Heart left ventricle (tissue), 16 donors: ENCODE results near the gene ANK2. TPM values are rescaled to one million over a fixed set of nuclear protein-coding genes. Genes with fewer than 3 reads are reported as not detected.
A peak's percentile ranks its signal among the peaks of the same experiment; 100 is the strongest.

Experiments used
- ATAC-seq, 4 donors: fragments of 200-7000 bp; cut with Tn5 transposase; one replicate each; pipeline ENCODE4 v1.9.1; 2020 to 2022; ENCODE audit warnings: moderate library complexity in 4 of 4, mild to moderate bottlenecking in 3 of 4, moderate number of reproducible peaks in 1 of 4
- DNase-seq, 5 donors: peaks; one replicate each; pipeline ENCODE4 v3.0.0-alpha.2; 2020
- H3K27ac ChIP-seq, 12 donors: fragments of 200-600 bp; sonication (generic) in 4 of 12; one replicate each; pipeline versions ENCODE4 v1.5.0 to v1.8.0; 2016 to 2022; ENCODE audit warnings: mild to moderate bottlenecking in 2 of 12
- H3K27me3 ChIP-seq, 9 donors: fragments of 200-600 bp; sonication (generic) in 2 of 9; one replicate each; pipeline versions ENCODE4 v1.5.1 to v1.8.0; 2016 to 2022; ENCODE audit warnings: mild to moderate bottlenecking in 3 of 9
- H3K36me3 ChIP-seq, 9 donors: fragments of 200-600 bp; sonication (generic) in 2 of 9; one replicate each; pipeline versions ENCODE4 v1.5.0 to v1.8.0; 2018 to 2022; ENCODE audit warnings: mild to moderate bottlenecking in 2 of 9
- H3K4me1 ChIP-seq, 12 donors: fragments of 200-600 bp; sonication (generic) in 4 of 12; one replicate each; pipeline versions ENCODE4 v1.5.0 to v1.8.0; 2016 to 2022; ENCODE audit warnings: mild to moderate bottlenecking in 3 of 12
- H3K4me3 ChIP-seq, 12 donors: fragments of 200-600 bp; sonication (generic) in 4 of 12; one replicate each; pipeline versions ENCODE4 v1.5.0 to v1.8.0; 2017 to 2022; ENCODE audit warnings: mild to moderate bottlenecking in 9 of 12, moderate library complexity in 4 of 12
- H3K9me3 ChIP-seq, 12 donors: fragments of 200-600 bp; sonication (generic) in 4 of 12; one replicate each; pipeline versions ENCODE4 v1.5.0 to v1.8.0; 2016 to 2022; ENCODE audit warnings: mild to moderate bottlenecking in 1 of 12
- CTCF ChIP-seq, 12 donors: fragments of 200-600 bp; sonication (generic) in 4 of 12; IDR thresholded peaks; one replicate each; pipeline versions ENCODE4 v1.5.0 to v1.8.0; 2018 to 2022; ENCODE audit warnings: antibody characterized with exemption in 12 of 12, mild to moderate bottlenecking in 5 of 12
- POLR2A ChIP-seq, 2 donors: fragments of 450-650 bp; IDR thresholded peaks; one replicate each; pipeline ENCODE4 v1.6.1; 2017; ENCODE audit warnings: antibody characterized with exemption in 2 of 2, mild to moderate bottlenecking in 2 of 2, moderate library complexity in 2 of 2
- WGBS, 4 donors: extraction: QIAGEN DNeasy Blood & Tissue Kit in 2 of 4; methylation state at CpG; one replicate each; pipeline versions ENCODE4 v1.1.5 to v1.1.7; 2013 to 2018; 5-methylcytosine and 5-hydroxymethylcytosine counted together
- intact Hi-C, 10 donors: fragments of 100-400 bp; cut with DNase I; formaldehyde crosslinking; loops; one replicate each; pipeline versions ENCODE4 v1.11.1 to v1.14.2; 2022
- polyA plus RNA-seq, 2 donors: library from polyadenylated mRNA; stranded (reverse); fragments of 200-250 nt; gene quantifications; one replicate each; pipeline ENCODE4 v1.2.3, GENCODE V29; 2013
- total RNA-seq, 9 donors: library from RNA; depleted of rRNA in 2 of 9; stranded (reverse); fragments of >200 nt in 2 of 9; fragmentation: NEBNext Ultra II Directional in 3 of 9; extraction: Animal tissue kit (Norgen Biotek cat#: 25700) in 3 of 9; gene quantifications; one replicate each; pipeline versions ENCODE4 v1.1.0 to v1.2.4, GENCODE V29; 2016 to 2023
- donor health status: ischemic (EF 13 %, LVEDD 7.1; RV severe dilation, severe dysfunction).
- donor health status: healthy with polysubstance abuse.
- donor health status: DM: no; HTN: yes; CAD: no.
- donor health status: DM: no; HTN: no; CAD: no.
- donor health status: ischemic (EF 25% LVEDD 6.9; RV normal size, moderate dysfunction).
- donor health status: ischemic (EF 25% LVEDD 5.7; RV mildly dilated, moderate dysfunction).
- donor health status: healthy.
- donor health status: DM: yes; HTN: yes; CAD: no.
- donor health status: ischemic (EF 35%, LVEDD 5.7; RV mildly dilated, moderate dysfunction).
- donor health status: nonischemic (EF 11% LVEDD 7.7; RV severe dilation, severe dysfunction).
- donor health status: DM: yes; HTN: yes; CAD: no.
- donor health status: PGD.
- donor health status: ischemic (EF 29% LVEDD 5.4; RV normal size, mild dysfunction).
- donor health status: nonischemic (EF 23%, LVEDD 6.1; RV moderate dilation, normal function).

Gene ANK2
- total and polyA plus RNA-seq, 11 donors: 30.7 to 351 (median 267) TPM

- Histone ChIP-seq H3K27ac (peak overlapping the region; percentile 52 to 92 (median 82)), H3K9me3 (no peaks in the 10 kb centered on the region), H3K4me3 (peak overlapping the region in 10 of 12 donors; percentile 24 to 59 (median 50)), H3K36me3 (no peaks in the 10 kb centered on the region), H3K27me3 (no peaks in the 10 kb centered on the region), H3K4me1 (peaks cover 0 to 34% (median 7%) of the 10 kb centered on the region in 12 donors)
- TF ChIP-seq CTCF (IDR thresholded peaks at IDR 0.05) (no peak), POLR2A (IDR thresholded peaks at IDR 0.05) (no peak)
- WGBS, 4 donors: 21 to 28% (median 26%) methylated on average over 10 of the region's 10 CpGs
- intact Hi-C loops: loop anchor here in 1 of 10 donors (5.0 kb wide), 1 partner anchor 35 kb away; no protein-coding TSS in a partner anchor
- DNase-seq (peak in 1 of 5 donors; percentile 28), ATAC-seq (peak; percentile 50 to 67 (median 59))
Observed at GRCh38 chr4:113146876-113147358, 97.5 kb downstream of the ANK2 start.

GRCh38 chr4:113147498-113148111, 98.2 kb downstream of the ANK2 start:
- H3K36me3 ChIP-seq: no peaks in the 10 kb centered on the region
- WGBS, 4 donors: 19 to 40% (median 35%) methylated on average over 2 of the region's 2 CpGs
- no peak for TF ChIP-seq CTCF (IDR thresholded peaks at IDR 0.05)
- no peaks in the 10 kb centered on the region for H3K9me3 ChIP-seq
- peaks cover 0 to 39% (median 7%) of the 10 kb centered on the region in 12 donors for H3K4me1 ChIP-seq
- ATAC-seq (peak in 2 of 4 donors; percentile 16 to 21), DNase-seq (no peak)
- H3K27ac ChIP-seq: peak overlapping the region; percentile 52 to 92 (median 82)
- intact Hi-C loops: loop anchor here in 1 of 10 donors (5.0 kb wide), 1 partner anchor 35 kb away; no protein-coding TSS in a partner anchor
- no peaks in the 10 kb centered on the region for H3K27me3 ChIP-seq
- peak overlapping the region in 10 of 12 donors; percentile 24 to 59 (median 50) for H3K4me3 ChIP-seq

GRCh38 chr4:113148925-113149324, 99.5 kb downstream of the ANK2 start:
- Histone ChIP-seq H3K4me1 (peaks cover 0 to 42% (median 9%) of the 10 kb centered on the region in 12 donors), H3K9me3 (no peaks in the 10 kb centered on the region), H3K36me3 (no peaks in the 10 kb centered on the region), H3K4me3 (no peak overlapping the region), H3K27ac (no peak overlapping the region), H3K27me3 (no peaks in the 10 kb centered on the region)
- no peak for ATAC-seq
- intact Hi-C loops: loop anchor here in 1 of 10 donors (5.0 kb wide), 1 partner anchor 33 kb away; no protein-coding TSS in a partner anchor
- TF ChIP-seq POLR2A (IDR thresholded peaks at IDR 0.05): no peak
- no peak for TF ChIP-seq CTCF (IDR thresholded peaks at IDR 0.05)
- no peak for DNase-seq

GRCh38 chr4:113153529-113154101, 104.2 kb downstream of the ANK2 start:
- 59 to 76% (median 70%) methylated on average over 2 of the region's 2 CpGs for WGBS, 4 donors
- no peak for TF ChIP-seq CTCF (IDR thresholded peaks at IDR 0.05)
- no peak for TF ChIP-seq POLR2A (IDR thresholded peaks at IDR 0.05)

More at GRCh38 chr4:113153529-113154101, 104.2 kb downstream of the ANK2 start:
- Histone ChIP-seq H3K36me3 (no peaks in the 10 kb centered on the region), H3K27ac (no peak overlapping the region), H3K4me3 (no peak overlapping the region), H3K27me3 (no peaks in the 10 kb centered on the region), H3K4me1 (peaks cover 0 to 17% (median 2%) of the 10 kb centered on the region in 12 donors), H3K9me3 (no peaks in the 10 kb centered on the region)
- intact Hi-C loops: no loop called here
- no peak for DNase-seq
- peak in 1 of 4 donors; percentile 29 for ATAC-seq
